ENCODE results near the gene ZNF398.
A peak's percentile ranks its signal among the peaks of the same experiment; 100 is the strongest.

Gene ZNF398

DNA sequence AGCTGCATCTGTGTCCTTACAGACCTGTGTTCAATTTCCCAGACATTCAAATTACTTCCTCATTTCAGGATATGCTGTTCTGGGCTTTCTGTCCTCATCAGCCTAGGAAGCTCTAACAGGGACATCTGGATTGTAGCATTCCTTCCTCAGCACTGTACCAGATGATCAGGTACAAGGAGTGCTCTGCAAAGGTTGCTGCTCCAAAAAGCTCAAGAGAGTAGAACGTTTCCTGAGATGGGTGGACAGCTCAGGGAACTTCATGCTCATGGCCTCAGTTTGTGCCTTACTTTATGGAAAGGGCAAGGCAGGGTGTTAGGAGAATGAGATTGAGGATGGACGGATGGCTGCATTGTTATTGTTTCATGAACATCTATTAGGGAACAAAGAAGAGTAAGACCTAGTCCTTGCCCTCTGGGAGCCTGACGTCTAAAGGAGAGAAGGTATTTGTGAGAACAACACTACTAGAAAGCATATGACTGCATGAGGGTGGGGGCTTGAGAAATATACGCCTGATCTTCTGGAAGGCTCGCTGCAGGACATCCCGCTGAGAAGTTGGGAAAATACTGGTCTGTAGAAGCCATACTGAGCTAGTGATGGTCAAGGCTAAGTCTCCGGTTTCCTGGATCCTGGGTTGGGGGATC lies 81.7 kb downstream of the ZNF398 start:
- TF ChIP-seq TAF1 (IDR thresholded peaks at IDR 0.05; ENCODE audit: low read depth, low read length) (no peak), SPI1 (IDR thresholded peaks at IDR 0.05; ENCODE audit: low read depth, low read length) (no peak), POLR2A (IDR thresholded peaks at IDR 0.05; ENCODE audit: low read depth, low read length) (no peak), POU2F2 (IDR thresholded peaks at IDR 0.05; ENCODE audit: low read depth, low read length) (no peak), PAX5 (IDR thresholded peaks at IDR 0.05; ENCODE audit: insufficient read depth, low read length, severe bottlenecking) (no peak), POLR2AphosphoS5 (IDR thresholded peaks at IDR 0.05; ENCODE audit: low read depth, low read length) (0 out of 2 replicates have a peak, but pooled peaks have one; percentile 37)
- DNase-seq (ENCODE audit: insufficient read length, low spot score) (no peak), FAIRE-seq (no peak)

DNA sequence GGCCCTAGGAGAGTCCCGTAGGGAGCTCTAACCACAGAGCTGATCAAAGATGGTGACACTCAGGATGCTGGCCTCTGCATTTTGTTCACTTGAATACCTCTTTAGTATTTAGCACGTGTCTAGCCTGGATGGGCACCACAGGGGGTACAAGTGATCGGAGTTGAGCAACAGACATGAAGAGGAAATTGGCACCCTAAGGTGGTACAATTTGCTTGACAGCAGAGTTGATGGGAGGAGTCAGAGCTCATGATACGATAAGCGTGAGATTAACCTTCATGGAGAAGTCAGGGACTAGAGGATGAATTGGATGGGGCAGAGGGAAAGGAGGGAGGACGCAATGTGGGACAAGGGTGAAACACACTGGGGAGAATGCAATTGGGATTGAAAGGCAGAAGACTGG lies 82.3 kb downstream of the ZNF398 start:
- no peak for TF ChIP-seq POLR2A (IDR thresholded peaks at IDR 0.05; ENCODE audit: low read depth, low read length)
- TF ChIP-seq SPI1 (IDR thresholded peaks at IDR 0.05; ENCODE audit: low read depth, low read length): no peak
- no peak for TF ChIP-seq POLR2AphosphoS5 (IDR thresholded peaks at IDR 0.05; ENCODE audit: low read depth, low read length)
- TF ChIP-seq TAF1 (IDR thresholded peaks at IDR 0.05; ENCODE audit: low read depth, low read length): no peak
- no peak for FAIRE-seq
- no peak for DNase-seq (ENCODE audit: insufficient read length, low spot score)

DNA sequence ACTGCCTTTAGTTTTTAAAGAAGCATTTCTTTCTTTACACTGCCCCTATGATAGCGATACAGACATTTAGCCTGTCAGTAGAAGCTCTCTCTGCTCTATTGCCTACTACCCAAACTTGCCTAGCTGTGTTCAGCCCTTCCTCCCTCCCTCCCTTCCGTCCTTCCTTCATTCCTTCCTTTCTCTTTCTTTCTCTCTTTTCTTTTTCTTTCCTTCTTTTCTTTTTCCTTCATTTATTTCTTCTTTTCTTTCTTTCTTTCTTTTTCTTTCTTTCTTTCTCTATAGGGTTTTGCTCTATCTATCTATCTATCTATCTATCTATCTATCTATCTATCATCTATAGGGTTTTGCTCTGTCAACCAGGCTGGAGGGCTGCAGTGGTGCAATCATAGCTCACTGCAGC lies 85.1 kb downstream of the ZNF398 start:
- FAIRE-seq (no peak), DNase-seq (ENCODE audit: insufficient read length, low spot score) (no peak)
- TF ChIP-seq SPI1 (IDR thresholded peaks at IDR 0.05; ENCODE audit: low read depth, low read length): no peak
- TF ChIP-seq TAF1 (IDR thresholded peaks at IDR 0.05; ENCODE audit: low read depth, low read length): no peak
- no peak for TF ChIP-seq POU2F2 (IDR thresholded peaks at IDR 0.05; ENCODE audit: low read depth, low read length)
- TF ChIP-seq PAX5 (IDR thresholded peaks at IDR 0.05; ENCODE audit: insufficient read depth, low read length, severe bottlenecking): no peak
- no peak for TF ChIP-seq POLR2A (IDR thresholded peaks at IDR 0.05; ENCODE audit: low read depth, low read length)
- no peak for TF ChIP-seq POLR2AphosphoS5 (IDR thresholded peaks at IDR 0.05; ENCODE audit: low read depth, low read length)

All from GM12891 (cell line).